Measurements from ENCODE around the gene METTL16.

Gene METTL16

GRCh38 chr17:2421315-2422147 is 90.2 kb downstream of the METTL16 start:
- H3K9ac ChIP-seq (ENCODE audit: low read length), result no peak overlapping the region
- no peaks in the 10 kb centered on the region for H3K9me3 ChIP-seq (ENCODE audit: insufficient read depth, low read length)
- no peaks in the 10 kb centered on the region for H3K27me3 ChIP-seq (ENCODE audit: low read length)
- no peaks in the 10 kb centered on the region for H4K20me1 ChIP-seq (ENCODE audit: low read depth, low read length)
- peaks cover 4% of the 10 kb centered on the region for H3F3A ChIP-seq (ENCODE audit: insufficient read depth)
- H3K36me3 ChIP-seq (ENCODE audit: low read length), result no peaks in the 10 kb centered on the region
- H3K27ac ChIP-seq (ENCODE audit: low read depth, low read length), result no peak overlapping the region
- H3K9me2 ChIP-seq (replicated peaks; ENCODE audit: insufficient read depth, low read length), result no peaks in the 10 kb centered on the region
- no peak for TF ChIP-seq CTCF (IDR thresholded peaks at IDR 0.05; ENCODE audit: insufficient read depth, low read length, poor library complexity, severe bottlenecking)
- no peak overlapping the region for H3K4me3 ChIP-seq (ENCODE audit: insufficient read depth, low read length, poor library complexity, severe bottlenecking)
- no peaks in the 10 kb centered on the region for H3K79me2 ChIP-seq (ENCODE audit: insufficient read depth, low read length)
- H2AFZ ChIP-seq (ENCODE audit: low read depth, low read length, severe bottlenecking), result no peak overlapping the region
- H3K4me2 ChIP-seq (ENCODE audit: low read depth, low read length, poor library complexity, severe bottlenecking), result no peak overlapping the region

- no peak overlapping the region for H3K27ac ChIP-seq (ENCODE audit: low read depth, low read length)
Observed at GRCh38 chr17:2420176-2420575, 91.5 kb downstream of the METTL16 start.

GRCh38 chr17:2419486-2419885 is 92.2 kb downstream of the METTL16 start:
- no peak overlapping the region for H3K27ac ChIP-seq (ENCODE audit: low read depth, low read length)
- H3K9me2 ChIP-seq (replicated peaks; ENCODE audit: insufficient read depth, low read length), result no peaks in the 10 kb centered on the region
- no peak overlapping the region for H3K4me2 ChIP-seq (ENCODE audit: low read depth, low read length, poor library complexity, severe bottlenecking)
- H3K4me3 ChIP-seq (ENCODE audit: insufficient read depth, low read length, poor library complexity, severe bottlenecking), result no peak overlapping the region
- H3K36me3 ChIP-seq (ENCODE audit: low read length), result peaks cover 2% of the 10 kb centered on the region; the same call in 1 of the 2 replicates
- TF ChIP-seq CTCF (IDR thresholded peaks at IDR 0.05; ENCODE audit: insufficient read depth, low read length, poor library complexity, severe bottlenecking) (no peak), EZH2phosphoT487 (conservative IDR thresholded peaks at IDR 0.05; ENCODE audit: low read length) (no peak)
- H3K9ac ChIP-seq (ENCODE audit: low read length), result no peak overlapping the region
- H4K20me1 ChIP-seq (ENCODE audit: low read depth, low read length), result no peaks in the 10 kb centered on the region
- no peaks in the 10 kb centered on the region for H3K9me3 ChIP-seq (ENCODE audit: insufficient read depth, low read length)
- no peaks in the 10 kb centered on the region for H3K27me3 ChIP-seq (ENCODE audit: low read length)
- peaks cover 7% of the 10 kb centered on the region for H3F3A ChIP-seq (ENCODE audit: insufficient read depth)
- H2AFZ ChIP-seq (ENCODE audit: low read depth, low read length, severe bottlenecking), result no peak overlapping the region
- H3K79me2 ChIP-seq (ENCODE audit: insufficient read depth, low read length), result no peaks in the 10 kb centered on the region

More at GRCh38 chr17:2420176-2420575, 91.5 kb downstream of the METTL16 start:
- Histone ChIP-seq H3K4me3 (ENCODE audit: insufficient read depth, low read length, poor library complexity, severe bottlenecking) (no peak overlapping the region), H3K79me2 (ENCODE audit: insufficient read depth, low read length) (no peaks in the 10 kb centered on the region), H3K9me2 (replicated peaks; ENCODE audit: insufficient read depth, low read length) (no peaks in the 10 kb centered on the region), H3K4me2 (ENCODE audit: low read depth, low read length, poor library complexity, severe bottlenecking) (no peak overlapping the region), H3K9me3 (ENCODE audit: insufficient read depth, low read length) (no peaks in the 10 kb centered on the region), H3K9ac (ENCODE audit: low read length) (no peak overlapping the region), H4K20me1 (ENCODE audit: low read depth, low read length) (no peaks in the 10 kb centered on the region), H3K27me3 (ENCODE audit: low read length) (no peaks in the 10 kb centered on the region), H2AFZ (ENCODE audit: low read depth, low read length, severe bottlenecking) (no peak overlapping the region), H3K36me3 (ENCODE audit: low read length) (peaks cover 2% of the 10 kb centered on the region; the same call in 1 of the 2 replicates), H3F3A (ENCODE audit: insufficient read depth) (peaks cover 7% of the 10 kb centered on the region)
- no peak for TF ChIP-seq CTCF (IDR thresholded peaks at IDR 0.05; ENCODE audit: insufficient read depth, low read length, poor library complexity, severe bottlenecking)
- no peak for TF ChIP-seq EZH2phosphoT487 (conservative IDR thresholded peaks at IDR 0.05; ENCODE audit: low read length)
